Heart right ventricle (tissue), 16 donors: Measurements from ENCODE around the gene SMAD4. TPM values are rescaled to one million over a fixed set of nuclear protein-coding genes. Genes with fewer than 3 reads are reported as not detected.

ENCODE experiments used
- ATAC-seq, 8 donors: fragments of 200-7000 bp; cut with Tn5 transposase; one replicate each; pipeline ENCODE4 v1.9.1; 2020; ENCODE audit warnings: mild to moderate bottlenecking in 8 of 8, moderate library complexity in 8 of 8, moderate number of reproducible peaks in 1 of 8
- DNase-seq, 2 donors: peaks; one replicate each; pipeline ENCODE4 v3.0.0-alpha.2; 2020
- H3K27ac ChIP-seq, 10 donors: fragments of 200-600 bp; sonication (generic) in 2 of 10; one replicate each; pipeline versions ENCODE4 v1.5.0 to v1.8.0; 2020 to 2022; ENCODE audit warnings: mild to moderate bottlenecking in 3 of 10
- H3K27me3 ChIP-seq, 7 donors: fragments of 200-600 bp; one replicate each; pipeline ENCODE4 v1.8.0; 2021 to 2022; ENCODE audit warnings: mild to moderate bottlenecking in 2 of 7
- H3K36me3 ChIP-seq, 9 donors: fragments of 200-600 bp; sonication (generic) in 1 of 9; one replicate each; pipeline versions ENCODE4 v1.5.0 to v1.8.0; 2020 to 2022; ENCODE audit warnings: mild to moderate bottlenecking in 2 of 9
- H3K4me1 ChIP-seq, 9 donors: fragments of 200-600 bp; sonication (generic) in 1 of 9; one replicate each; pipeline versions ENCODE4 v1.5.0 to v1.8.0; 2020 to 2022; ENCODE audit warnings: mild to moderate bottlenecking in 4 of 9
- H3K4me3 ChIP-seq, 10 donors: fragments of 200-600 bp; sonication (generic) in 2 of 10; one replicate each; pipeline versions ENCODE4 v1.5.0 to v1.8.0; 2020 to 2022; ENCODE audit warnings: mild to moderate bottlenecking in 7 of 10, moderate library complexity in 2 of 10
- H3K9me3 ChIP-seq, 11 donors: fragments of 200-600 bp in 10 of 11; sonication (generic) in 2 of 11; one replicate each; pipeline versions ENCODE4 v1.5.0 to v1.8.0; 2013 to 2022; ENCODE audit warnings: mild to moderate bottlenecking in 2 of 11, control low read depth in 1 of 11, moderate library complexity in 1 of 11
- WGBS, 2 donors: extraction: QIAGEN DNeasy Blood & Tissue Kit; methylation state at CpG; one replicate each; pipeline ENCODE4 v1.1.7; 2013; ENCODE audit warnings: inconsistent platforms in 1 of 2; 5-methylcytosine and 5-hydroxymethylcytosine counted together
- intact Hi-C, 10 donors: fragments of 100-400 bp; cut with DNase I; formaldehyde crosslinking; loops; one replicate each; pipeline versions ENCODE4 v1.11.1 to v1.14.2; 2022
- polyA plus RNA-seq, 2 donors: library from polyadenylated mRNA; stranded (reverse); fragments of 200-250 nt; gene quantifications; one replicate each; pipeline ENCODE4 v1.2.3, GENCODE V29; 2013
- total RNA-seq, 10 donors: library from RNA; stranded (reverse); fragmentation: NEBNext Ultra II Directional in 3 of 10; extraction: Animal tissue kit (Norgen Biotek cat#: 25700) in 3 of 10; gene quantifications; one replicate each; pipeline versions ENCODE4 v1.2.1 to v1.2.4, GENCODE V29; 2021 to 2023
- TF ChIP-seq, protein P1 (sequence below), 9 donors: fragments of 200-600 bp; sonication (generic) in 2 of 9; IDR thresholded peaks; one replicate each; pipeline versions ENCODE4 v1.5.0 to v1.8.0; 2021 to 2022; ENCODE audit warnings: antibody characterized with exemption in 9 of 9, mild to moderate bottlenecking in 5 of 9, moderate library complexity in 1 of 9
- donor health status: Arrhythmogenic right ventricular cardiomyopathy.
- donor health status: ischemic (EF 13 %, LVEDD 7.1; RV severe dilation, severe dysfunction).
- donor health status: healthy with polysubstance abuse.
- donor health status: DM: no; HTN: yes; CAD: no.
- donor health status: DM: no; HTN: no; CAD: no.
- donor health status: ischemic (EF 25% LVEDD 6.9; RV normal size, moderate dysfunction).
- donor health status: ischemic (EF 25% LVEDD 5.7; RV mildly dilated, moderate dysfunction).
- donor health status: healthy.
- donor health status: DM: yes; HTN: yes; CAD: no.
- donor health status: Ischemic cardiomyopathy.
- donor health status: ischemic (EF 35%, LVEDD 5.7; RV mildly dilated, moderate dysfunction).
- donor health status: nonischemic (EF 11% LVEDD 7.7; RV severe dilation, severe dysfunction).
- donor health status: DM: yes; HTN: yes; CAD: no.
- donor health status: PGD.
- donor health status: ischemic (EF 29% LVEDD 5.4; RV normal size, mild dysfunction).
- donor health status: nonischemic (EF 23%, LVEDD 6.1; RV moderate dilation, normal function).

SMAD4 gene
- total and polyA plus RNA-seq, 12 donors: 11.7 to 110 (median 85.4) TPM

DNA sequence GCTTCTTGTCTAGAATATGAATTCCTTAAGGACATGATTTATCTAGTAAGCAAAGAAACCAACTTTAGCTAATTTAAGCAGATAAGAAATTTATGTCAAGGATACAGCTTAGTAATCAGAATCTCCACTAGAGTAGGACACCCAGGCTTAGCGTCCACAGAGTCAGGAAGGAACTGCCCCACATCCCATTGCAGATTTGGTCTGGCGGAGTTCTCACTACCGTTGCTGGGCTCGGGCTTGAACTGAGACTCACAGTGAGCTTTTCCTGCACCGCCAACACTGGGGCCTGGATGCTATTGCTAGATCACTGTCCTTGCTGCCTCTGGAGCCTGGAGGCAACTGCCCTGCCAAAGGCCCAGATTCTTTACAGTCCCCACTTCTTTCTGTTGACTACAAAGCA lies 68.1 kb downstream of the SMAD4 start:
- no peaks in the 10 kb centered on the region for H3K27me3 ChIP-seq
- DNase-seq (no peak), ATAC-seq (no peak)
- peaks cover 0 to 7% (median 0%) of the 10 kb centered on the region in 9 donors for H3K4me1 ChIP-seq
- TF ChIP-seq, protein P1, sequence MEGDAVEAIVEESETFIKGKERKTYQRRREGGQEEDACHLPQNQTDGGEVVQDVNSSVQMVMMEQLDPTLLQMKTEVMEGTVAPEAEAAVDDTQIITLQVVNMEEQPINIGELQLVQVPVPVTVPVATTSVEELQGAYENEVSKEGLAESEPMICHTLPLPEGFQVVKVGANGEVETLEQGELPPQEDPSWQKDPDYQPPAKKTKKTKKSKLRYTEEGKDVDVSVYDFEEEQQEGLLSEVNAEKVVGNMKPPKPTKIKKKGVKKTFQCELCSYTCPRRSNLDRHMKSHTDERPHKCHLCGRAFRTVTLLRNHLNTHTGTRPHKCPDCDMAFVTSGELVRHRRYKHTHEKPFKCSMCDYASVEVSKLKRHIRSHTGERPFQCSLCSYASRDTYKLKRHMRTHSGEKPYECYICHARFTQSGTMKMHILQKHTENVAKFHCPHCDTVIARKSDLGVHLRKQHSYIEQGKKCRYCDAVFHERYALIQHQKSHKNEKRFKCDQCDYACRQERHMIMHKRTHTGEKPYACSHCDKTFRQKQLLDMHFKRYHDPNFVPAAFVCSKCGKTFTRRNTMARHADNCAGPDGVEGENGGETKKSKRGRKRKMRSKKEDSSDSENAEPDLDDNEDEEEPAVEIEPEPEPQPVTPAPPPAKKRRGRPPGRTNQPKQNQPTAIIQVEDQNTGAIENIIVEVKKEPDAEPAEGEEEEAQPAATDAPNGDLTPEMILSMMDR (IDR thresholded peaks at IDR 0.05): no peak
- H3K9me3 ChIP-seq: peaks cover 0 to 18% (median 0%) of the 10 kb centered on the region in 11 donors
- no peak overlapping the region for H3K27ac ChIP-seq
- H3K36me3 ChIP-seq: no peaks in the 10 kb centered on the region
- no peak overlapping the region for H3K4me3 ChIP-seq
- intact Hi-C loops: no loop called here
- WGBS, 2 donors: 73 to 81% methylated on average over 5 of the region's 5 CpGs

DNA sequence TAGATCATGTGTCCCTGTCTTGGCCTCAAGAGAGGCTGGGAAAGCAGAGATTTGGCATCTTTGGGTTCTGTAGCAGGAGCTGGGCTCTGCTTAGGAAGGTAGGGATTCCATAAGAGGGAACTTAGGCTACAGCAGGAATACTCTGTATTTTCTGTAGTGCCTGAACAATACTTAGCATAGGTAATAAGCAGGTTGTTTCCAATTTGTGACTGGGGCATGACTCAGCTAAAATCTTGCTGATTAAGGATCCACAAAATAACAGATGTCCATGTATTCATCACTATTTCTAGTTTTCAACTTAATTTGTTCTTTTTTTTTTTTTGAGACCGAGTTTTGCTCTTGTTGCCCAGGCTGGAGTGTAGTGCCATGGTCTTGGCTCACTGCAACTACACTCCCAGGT lies 68.5 kb downstream of the SMAD4 start:
- 83 to 100% methylated on average over 1 of the region's 1 CpG for WGBS, 2 donors
- H3K4me3 ChIP-seq: no peak overlapping the region
- ATAC-seq: no peak
- no peak for DNase-seq
- intact Hi-C loops: no loop called here
- no peaks in the 10 kb centered on the region for H3K27me3 ChIP-seq
- TF ChIP-seq, protein P1 (IDR thresholded peaks at IDR 0.05): no peak
- no peaks in the 10 kb centered on the region for H3K36me3 ChIP-seq
- peaks cover 0 to 18% (median 0%) of the 10 kb centered on the region in 11 donors for H3K9me3 ChIP-seq
- no peak overlapping the region for H3K27ac ChIP-seq
- peaks cover 0 to 7% (median 0%) of the 10 kb centered on the region in 9 donors for H3K4me1 ChIP-seq

DNA sequence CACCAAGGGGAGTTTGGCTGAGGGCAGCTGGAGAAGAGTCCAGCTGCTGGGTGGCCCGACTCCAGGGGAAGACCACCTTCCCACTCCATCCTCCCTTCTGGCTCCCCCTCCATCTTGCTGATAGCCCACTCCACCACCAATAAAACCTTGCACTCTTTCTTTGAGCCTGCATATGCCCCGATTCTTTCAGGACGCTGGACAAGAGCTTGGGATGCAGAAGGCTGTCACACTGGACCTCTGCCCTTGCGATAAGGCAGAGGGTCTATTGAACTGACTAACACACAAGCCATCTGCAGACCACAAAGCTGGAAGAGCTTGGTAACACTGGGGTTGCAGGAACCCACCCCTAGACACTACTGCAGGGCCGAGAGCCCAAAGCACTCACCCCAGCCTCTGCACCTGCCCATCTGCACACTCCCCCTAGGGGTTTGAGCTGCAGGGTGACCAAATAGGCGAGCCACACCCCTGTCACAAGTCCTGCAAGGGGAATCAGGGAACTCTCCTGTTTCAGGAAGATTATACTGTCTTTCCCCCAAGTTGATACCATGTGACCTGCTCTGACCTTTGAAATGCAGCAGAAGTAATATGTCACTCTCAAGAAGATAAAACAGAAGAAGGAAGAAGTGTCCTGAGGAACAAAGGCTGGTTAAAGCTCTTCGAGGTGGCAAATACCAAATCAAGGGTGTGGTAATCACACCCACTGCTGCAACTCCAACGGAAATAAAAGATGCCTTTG lies 70.5 kb downstream of the SMAD4 start:
- Histone ChIP-seq H3K4me1 (peaks cover 0 to 7% (median 0%) of the 10 kb centered on the region in 9 donors), H3K36me3 (no peaks in the 10 kb centered on the region), H3K27ac (no peak overlapping the region), H3K4me3 (no peak overlapping the region), H3K27me3 (no peaks in the 10 kb centered on the region), H3K9me3 (peaks cover 0 to 10% (median 0%) of the 10 kb centered on the region in 11 donors)
- TF ChIP-seq, protein P1 (IDR thresholded peaks at IDR 0.05): no peak
- DNase-seq (no peak), ATAC-seq (no peak)
- intact Hi-C loops: loop anchor here in 3 of 10 donors (10.0 kb wide), 3 partner anchors 284 to 444 kb away; no protein-coding TSS in a partner anchor
- WGBS, 2 donors: 77 to 80% methylated on average over 8 of the region's 8 CpGs

DNA sequence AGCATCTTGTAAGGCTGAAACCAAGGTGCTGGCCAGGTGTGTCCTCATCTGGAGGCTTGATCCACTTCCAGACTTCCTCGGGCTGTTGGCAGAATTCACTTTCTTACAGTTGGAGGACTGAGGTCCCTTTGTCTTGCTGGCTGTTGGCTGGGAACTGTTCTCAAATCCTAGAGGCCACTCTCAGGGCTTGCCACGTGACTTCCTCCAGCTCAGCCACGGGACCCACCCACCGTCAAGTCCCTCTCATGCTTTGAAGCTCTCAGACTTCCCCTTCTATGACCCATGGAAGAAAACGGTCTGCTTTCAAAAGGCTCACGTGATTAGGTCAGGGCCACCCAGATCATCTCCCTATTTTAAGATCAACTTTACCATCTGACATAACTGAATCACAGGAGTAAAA lies 77.1 kb downstream of the SMAD4 start:
- H3K27ac ChIP-seq: no peak overlapping the region
- intact Hi-C loops: loop anchor here in 3 of 10 donors (5.0 to 10.0 kb wide), 4 partner anchors 278 to 438 kb away; no protein-coding TSS in a partner anchor
- WGBS, 2 donors: 68 to 79% methylated on average over 6 of the region's 6 CpGs
- H3K9me3 ChIP-seq: peaks cover 0 to 5% (median 0%) of the 10 kb centered on the region in 11 donors
- TF ChIP-seq, protein P1 (IDR thresholded peaks at IDR 0.05): no peak
- peaks cover 0 to 11% (median 4%) of the 10 kb centered on the region in 9 donors for H3K4me1 ChIP-seq
- DNase-seq (no peak), ATAC-seq (no peak)
- H3K27me3 ChIP-seq: no peaks in the 10 kb centered on the region
- H3K4me3 ChIP-seq: no peak overlapping the region
- H3K36me3 ChIP-seq: no peaks in the 10 kb centered on the region
